Measurements from ENCODE around the gene FNDC11.

The FNDC11 gene

GRCh38 chr20:63540417-63541186, 13.4 kb upstream of the FNDC11 start:
- FAIRE-seq = no peak

- FAIRE-seq = no peak
Observed at GRCh38 chr20:63541371-63541770, 12.6 kb upstream of the FNDC11 start.

- no peak for FAIRE-seq
Observed at GRCh38 chr20:63542031-63542559, 11.9 kb upstream of the FNDC11 start.

GRCh38 chr20:63542696-63543095, 11.3 kb upstream of the FNDC11 start:
- no peak for FAIRE-seq

GRCh38 chr20:63543131-63543530, 10.8 kb upstream of the FNDC11 start:
- FAIRE-seq = no peak

- FAIRE-seq = no peak
Observed at GRCh38 chr20:63543733-63544132, 10.2 kb upstream of the FNDC11 start.

- no peak for FAIRE-seq
Observed at GRCh38 chr20:63544241-63544957, 9.6 kb upstream of the FNDC11 start.

- no peak for FAIRE-seq
Observed at GRCh38 chr20:63544958-63545516, 8.9 kb upstream of the FNDC11 start.

- no peak for FAIRE-seq
Observed at GRCh38 chr20:63545814-63546213, 8.1 kb upstream of the FNDC11 start.

- FAIRE-seq = no peak
Observed at GRCh38 chr20:63546256-63546955, 7.6 kb upstream of the FNDC11 start.

- FAIRE-seq = no peak
Observed at GRCh38 chr20:63546956-63547724, 6.8 kb upstream of the FNDC11 start.

GRCh38 chr20:63547725-63548480, 6.1 kb upstream of the FNDC11 start, which contains the start of gene SRMS:
Gene SRMS (minus strand): TSS chr20:63547749. CDS start chr20:63547463, 286 bp downstream.
- no peak for FAIRE-seq

- no peak for FAIRE-seq
Observed at GRCh38 chr20:63548542-63548941, 5.4 kb upstream of the FNDC11 start.

GRCh38 chr20:63549019-63549418, 4.9 kb upstream of the FNDC11 start:
- FAIRE-seq = no peak

GRCh38 chr20:63549679-63550282, 4.2 kb upstream of the FNDC11 start:
- FAIRE-seq = no peak

GRCh38 chr20:63551068-63551467, 2.9 kb upstream of the FNDC11 start:
- no peak for FAIRE-seq

- no peak for FAIRE-seq
Observed at GRCh38 chr20:63552481-63553249, 1.3 kb upstream of the FNDC11 start.

GRCh38 chr20:63553251-63553932, 567 bp upstream of the FNDC11 start:
- no peak for FAIRE-seq
